Measurements from ENCODE around the gene CADM2.

Gene CADM2

DNA sequence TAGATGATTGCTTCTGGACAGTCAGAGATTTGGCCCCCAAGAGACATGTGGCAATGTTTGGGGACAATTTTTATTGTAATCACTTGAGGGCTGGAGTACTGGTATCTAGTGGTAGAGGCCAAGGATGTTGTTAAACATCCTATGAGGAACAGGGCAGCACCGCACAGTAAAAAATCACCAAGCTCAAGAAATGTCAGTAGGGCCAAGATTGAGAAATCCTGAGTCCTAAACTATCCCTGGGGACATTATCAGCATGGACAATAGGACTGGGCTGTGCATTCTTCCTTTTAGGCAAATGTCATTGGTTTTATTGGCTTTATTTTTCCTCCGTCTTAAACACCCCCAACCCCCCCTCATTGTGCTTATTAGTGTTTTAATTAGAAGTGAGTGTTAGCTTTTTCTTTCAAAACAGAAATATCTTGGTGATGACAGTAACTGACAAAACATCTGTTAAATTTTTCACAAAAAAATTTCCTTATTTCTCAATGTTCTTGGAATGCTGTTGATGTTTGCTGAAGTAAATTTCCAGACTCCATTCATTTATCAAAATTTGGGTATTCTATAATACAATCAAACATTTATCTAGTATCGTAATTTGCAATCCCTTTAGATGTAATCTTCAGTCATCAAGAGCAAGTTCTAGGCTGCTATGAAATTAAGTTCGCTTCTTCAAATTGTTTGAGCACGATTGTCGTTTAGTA, 1087.8 kb downstream of the CADM2 start:
- DNase-seq = no peak

DNA sequence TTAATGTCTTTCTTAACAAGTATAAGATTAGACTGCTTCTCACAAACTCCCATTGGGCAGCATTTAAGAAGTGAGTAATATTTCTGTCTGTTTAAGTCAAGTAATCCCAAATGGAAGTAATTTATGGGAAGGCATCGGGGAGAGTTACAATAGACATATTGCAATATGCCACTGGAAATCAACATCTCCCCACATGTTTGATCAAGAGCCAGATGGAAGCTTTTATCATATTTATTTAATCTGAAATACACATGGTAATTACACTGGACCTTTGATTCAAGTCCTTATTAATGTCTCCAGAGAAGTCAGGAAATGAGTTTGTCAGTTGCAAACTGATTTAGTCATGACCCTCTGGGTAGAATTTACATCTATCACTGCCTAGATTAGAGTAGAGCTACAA, 1088.4 kb downstream of the CADM2 start:
- no peak for DNase-seq

DNA sequence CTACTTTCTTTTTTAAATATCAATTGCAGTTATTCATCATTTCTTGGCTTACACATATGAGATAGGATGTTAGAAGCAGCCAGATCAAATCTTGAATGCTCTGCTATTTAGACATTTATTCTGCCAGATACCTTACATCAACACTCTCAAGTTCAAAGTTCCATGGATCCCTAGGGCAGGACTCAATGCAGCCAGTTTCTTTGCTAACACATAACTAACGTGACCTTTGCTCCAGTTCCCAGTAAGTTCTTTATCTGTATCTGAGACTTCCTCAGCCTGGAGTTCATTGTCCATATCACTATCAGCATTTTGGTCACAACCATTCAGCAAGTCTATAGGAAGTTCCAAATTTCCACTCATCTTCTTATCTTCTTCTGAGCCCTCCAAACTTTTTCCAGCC, 1092.3 kb downstream of the CADM2 start:
- no peak for DNase-seq

DNA sequence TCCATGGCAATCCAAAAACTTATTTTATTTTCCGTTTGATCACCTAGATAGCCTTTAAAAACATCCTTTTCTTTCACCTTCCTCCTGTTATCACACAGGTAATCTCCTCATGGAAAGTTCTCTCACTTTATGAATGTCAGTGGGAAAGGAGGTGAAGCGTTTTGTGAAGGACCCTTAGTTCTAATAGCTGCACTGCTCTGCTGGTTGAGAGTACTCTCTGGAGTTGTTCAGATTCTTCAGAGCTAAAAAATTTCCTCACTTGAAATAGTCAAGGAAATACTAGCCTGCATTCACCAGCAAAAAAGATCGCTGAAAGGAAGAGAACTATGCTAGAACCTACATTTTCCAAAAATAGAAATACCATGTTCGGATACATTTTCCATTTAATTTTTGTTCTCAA, 1097.2 kb downstream of the CADM2 start:
- DNase-seq = no peak

DNA sequence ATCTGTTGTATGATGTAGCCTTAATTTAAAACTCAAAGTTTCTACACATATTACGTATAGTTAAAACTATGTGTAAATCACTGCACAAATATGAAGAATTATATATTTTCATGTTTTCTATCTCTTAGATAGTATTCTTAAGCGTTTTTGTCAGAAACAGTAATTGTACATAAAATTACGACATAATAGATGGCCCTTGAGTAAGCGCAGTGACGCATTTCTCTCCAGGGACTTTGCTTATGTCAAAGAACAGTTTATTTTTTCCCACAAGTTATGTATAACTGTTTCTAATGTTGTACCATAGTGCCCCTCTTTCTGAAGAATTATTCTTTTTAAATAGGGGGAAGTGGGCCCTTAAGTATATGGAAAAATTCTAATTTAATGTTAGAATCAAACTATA, 1098.2 kb downstream of the CADM2 start:
- no peak for DNase-seq

DNA sequence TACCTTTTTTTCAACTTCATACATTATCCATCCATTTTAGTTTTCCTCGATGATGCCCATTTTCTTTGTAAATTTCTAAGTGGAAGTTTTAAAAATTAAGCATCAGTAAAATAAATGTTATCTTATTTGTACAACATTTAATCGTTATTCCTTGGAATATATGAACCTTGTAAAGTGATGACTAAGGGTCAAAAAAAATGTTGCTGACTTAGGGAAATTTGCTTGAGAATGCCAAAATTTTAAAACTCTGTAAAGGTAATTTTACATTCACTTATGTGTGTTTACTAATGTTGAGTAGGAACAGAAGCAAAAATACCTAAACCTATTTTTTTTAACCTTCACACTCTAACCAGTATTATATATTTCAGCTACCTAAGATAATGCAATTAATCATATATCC, 1115.0 kb downstream of the CADM2 start:
- DNase-seq = no peak

DNA sequence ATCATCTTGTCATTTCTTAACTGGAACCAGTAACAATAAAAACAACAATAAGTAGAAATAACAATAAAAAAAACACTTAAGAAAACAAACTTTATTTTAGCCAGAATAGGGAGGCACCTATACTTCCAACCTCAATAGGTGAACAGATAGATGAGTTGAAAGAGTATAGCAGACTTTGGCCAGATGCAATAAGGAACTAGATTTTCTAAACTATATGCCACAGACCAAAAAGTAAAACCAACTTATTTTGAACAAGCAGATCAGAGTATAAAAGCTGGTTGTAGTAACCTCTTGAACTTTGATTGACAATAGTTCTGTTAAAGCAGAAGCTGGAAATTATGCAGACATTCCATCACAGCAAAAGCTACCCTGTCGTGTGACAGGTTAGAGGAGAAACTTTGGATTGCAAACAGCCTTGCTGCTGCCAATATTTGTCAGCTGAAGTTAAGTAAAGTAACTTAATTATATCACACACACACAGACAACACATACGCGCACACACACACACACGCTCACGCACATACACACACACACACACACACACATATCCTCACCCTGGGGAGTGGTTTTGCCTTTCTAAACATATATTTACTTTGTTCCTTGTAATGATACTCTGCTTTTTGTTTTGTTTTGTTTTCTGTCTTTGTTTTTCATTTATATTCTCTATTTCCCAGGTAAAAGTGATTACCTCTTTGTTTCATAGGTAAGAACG, 1128.5 kb downstream of the CADM2 start:
- no peak for DNase-seq

DNA sequence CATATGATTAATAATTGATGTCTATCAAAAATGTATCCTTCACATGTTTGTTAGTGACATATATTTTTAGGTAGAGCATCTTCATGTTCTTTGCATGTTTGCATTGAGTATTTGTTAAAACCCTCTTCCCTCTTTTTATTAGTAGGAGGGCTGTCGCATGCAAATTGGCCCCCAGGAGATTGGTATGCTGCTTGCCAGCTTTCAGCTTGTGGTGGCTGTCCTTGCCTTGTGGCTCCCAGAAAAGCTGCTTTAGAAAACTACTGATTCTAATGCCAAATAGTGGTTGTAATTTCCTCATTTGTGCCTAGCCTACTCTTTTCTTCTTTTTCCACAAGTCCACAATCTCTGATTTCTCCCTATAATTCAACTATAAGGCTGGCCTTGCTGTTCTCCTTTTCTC, 1145.4 kb downstream of the CADM2 start:
- no peak for DNase-seq

DNA sequence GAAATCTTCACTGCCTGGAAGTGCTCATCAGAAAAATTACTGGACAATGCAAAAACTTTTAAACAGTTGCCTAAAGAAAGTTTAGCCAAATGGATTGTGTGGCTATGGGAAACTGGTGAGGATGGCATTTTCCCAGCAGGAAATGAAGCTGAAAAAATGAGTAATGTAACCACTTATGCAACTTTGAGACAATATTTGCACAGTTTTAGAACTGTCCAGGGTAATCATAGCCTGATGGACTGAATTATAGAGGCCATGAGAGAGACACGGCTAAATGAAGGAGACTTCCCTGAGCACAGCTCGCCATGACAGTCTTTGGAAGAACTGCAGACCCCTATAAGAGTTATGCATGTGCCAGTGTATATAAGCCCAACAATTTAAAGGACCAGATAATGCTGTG, 1150.6 kb downstream of the CADM2 start:
- DNase-seq = no peak
